ENCODE data around the gene RCOR3.
"Not testable (repeated sequence)": the region's sequence is repeated elsewhere in the genome, so short reads cannot be mapped to it uniquely, and the experiment has no call there.

RCOR3 gene

DNA sequence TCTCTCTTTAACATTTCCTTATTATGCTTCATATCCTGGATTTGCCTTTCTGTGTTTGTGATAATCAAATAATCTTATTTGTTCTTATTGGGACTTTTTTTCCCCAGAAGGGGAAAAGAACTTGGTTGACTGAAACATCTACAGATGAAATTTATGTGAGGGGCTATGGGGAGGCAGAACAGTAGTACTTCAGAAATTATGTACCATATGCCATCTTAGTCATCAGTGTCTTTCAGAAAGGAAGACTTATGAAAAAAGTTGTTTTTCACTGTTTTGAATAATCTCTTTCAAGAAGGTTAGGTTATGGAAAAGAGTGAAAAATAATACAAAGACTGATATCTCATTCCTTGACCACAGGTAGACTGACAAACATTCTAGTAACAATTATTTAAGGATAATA is 37.2 kb downstream of the RCOR3 start:
- H3K4me3 ChIP-seq (ENCODE audit: low read depth, low read length): no peak overlapping the region
- TF ChIP-seq CTCF (IDR thresholded peaks at IDR 0.05; ENCODE audit: borderline replicate concordance, insufficient read depth, low read depth, low read length): no peak

DNA sequence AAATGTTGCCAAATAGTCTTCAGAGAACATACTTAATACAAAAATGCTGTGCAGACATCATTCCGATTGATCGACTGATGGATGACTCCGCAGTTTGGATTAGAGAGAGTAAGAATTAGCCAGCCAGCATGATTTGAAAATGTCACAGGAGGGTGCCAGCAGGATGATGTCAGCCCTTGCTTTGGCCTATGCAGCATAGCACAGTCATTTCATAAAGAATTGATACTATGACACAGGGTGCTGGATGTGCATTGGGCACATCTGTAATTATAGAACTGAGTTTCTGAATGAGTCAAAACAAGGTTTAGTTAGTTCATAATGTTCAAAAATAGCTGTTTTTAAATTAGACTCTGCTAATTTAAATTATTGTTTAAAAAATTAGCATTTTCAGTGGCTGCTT is 45.9 kb downstream of the RCOR3 start:
- H3K4me3 ChIP-seq (ENCODE audit: low read depth, low read length): no peak overlapping the region
- TF ChIP-seq CTCF (IDR thresholded peaks at IDR 0.05; ENCODE audit: borderline replicate concordance, insufficient read depth, low read depth, low read length): no peak

- no peak overlapping the region for H3K4me3 ChIP-seq (ENCODE audit: low read depth, low read length)
Measured at GRCh38 chr1:211309617-211310016, 50.5 kb downstream of the RCOR3 start.

GRCh38 chr1:211313392-211313791 is 54.2 kb downstream of the RCOR3 start:
- no peak for TF ChIP-seq CTCF (IDR thresholded peaks at IDR 0.05; ENCODE audit: borderline replicate concordance, insufficient read depth, low read depth, low read length)
- no peak overlapping the region for H3K4me3 ChIP-seq (ENCODE audit: low read depth, low read length)

More at GRCh38 chr1:211309617-211310016, 50.5 kb downstream of the RCOR3 start:
- no peak for TF ChIP-seq CTCF (IDR thresholded peaks at IDR 0.05; ENCODE audit: borderline replicate concordance, insufficient read depth, low read depth, low read length)

DNA sequence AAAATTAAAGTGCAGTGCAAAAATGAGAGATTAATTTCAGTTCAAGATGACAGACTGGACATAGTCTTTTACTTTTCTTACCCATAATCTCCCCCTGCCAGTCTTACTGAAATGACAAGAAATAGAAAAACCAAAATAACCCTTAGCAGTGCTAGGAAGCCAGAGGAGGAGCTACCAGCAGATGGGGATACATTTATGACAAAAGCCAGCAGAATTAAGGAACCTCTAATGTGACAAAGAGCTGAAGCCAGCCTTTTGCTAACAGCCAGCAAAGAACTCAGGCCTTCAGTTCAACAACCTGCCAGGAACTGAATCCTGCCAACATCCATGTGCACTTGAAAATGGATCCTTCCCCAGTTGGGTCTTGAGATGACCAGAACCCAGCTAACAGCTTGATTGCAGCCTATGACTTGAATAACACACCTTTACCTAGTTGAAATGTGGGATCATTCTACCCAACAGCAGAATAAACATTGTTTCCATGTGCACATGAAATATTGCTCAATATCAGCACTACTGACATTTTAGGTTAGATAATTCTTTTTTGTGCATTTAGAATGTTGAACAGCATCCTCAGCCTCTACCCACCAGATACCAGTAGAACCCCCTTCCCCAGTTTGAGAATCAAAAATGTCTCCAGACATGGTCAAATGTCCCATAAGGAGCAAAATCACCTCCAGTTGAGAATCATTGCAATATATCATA is 59.6 kb downstream of the RCOR3 start:
- H3K4me3 ChIP-seq (ENCODE audit: low read depth, low read length): no peak overlapping the region
- no peak for TF ChIP-seq CTCF (IDR thresholded peaks at IDR 0.05; ENCODE audit: borderline replicate concordance, insufficient read depth, low read depth, low read length)

DNA sequence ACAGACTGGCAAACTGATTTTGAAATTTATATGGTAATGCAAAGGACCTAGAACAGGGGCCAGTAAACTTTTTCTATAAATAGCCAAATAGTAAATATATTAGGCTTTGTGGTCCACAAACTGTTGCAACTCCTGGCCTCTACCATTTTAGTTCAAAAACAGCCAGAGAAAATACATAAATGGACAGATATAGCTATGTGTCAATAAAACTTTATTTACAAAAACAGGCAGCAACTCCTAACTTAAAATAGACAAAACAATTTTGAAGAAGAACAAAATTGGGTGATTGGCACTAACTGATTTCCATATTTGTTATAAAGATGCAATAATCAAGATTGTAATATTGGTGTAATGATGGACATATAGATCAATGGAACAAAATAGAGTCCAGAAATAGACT is 60.7 kb downstream of the RCOR3 start:
- no peak for TF ChIP-seq CTCF (IDR thresholded peaks at IDR 0.05; ENCODE audit: borderline replicate concordance, insufficient read depth, low read depth, low read length)
- H3K4me3 ChIP-seq (ENCODE audit: low read depth, low read length): no peak overlapping the region

DNA sequence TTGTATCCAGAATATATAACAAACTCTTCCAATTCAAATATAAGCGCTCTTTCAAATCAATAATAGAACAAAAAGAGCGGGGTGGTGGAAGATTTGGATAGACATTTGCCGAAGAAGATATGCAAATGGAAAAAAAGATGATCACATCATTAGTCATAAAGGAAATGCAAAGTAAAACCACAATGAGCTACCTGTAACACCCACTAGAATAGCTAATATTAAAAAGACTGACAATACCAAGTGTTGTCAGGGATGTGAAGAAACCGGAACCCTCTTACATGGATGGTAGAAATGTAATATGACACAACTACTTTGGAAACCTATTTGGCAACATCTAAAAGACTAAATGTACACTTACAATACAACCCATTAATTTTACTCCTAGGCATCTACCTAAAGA is 61.8 kb downstream of the RCOR3 start:
- no peak for TF ChIP-seq CTCF (IDR thresholded peaks at IDR 0.05; ENCODE audit: borderline replicate concordance, insufficient read depth, low read depth, low read length)
- no peak overlapping the region for H3K4me3 ChIP-seq (ENCODE audit: low read depth, low read length)

- not testable (repeated sequence) for H3K4me3 ChIP-seq (ENCODE audit: low read depth, low read length)
Measured at GRCh38 chr1:211321646-211322045, 62.5 kb downstream of the RCOR3 start.

Measured in GM12875 (cell line).